GM23248 (cell line): Measurements from ENCODE around the gene ZNF396. TPM values are rescaled to one million over a fixed set of nuclear protein-coding genes. Genes with fewer than 3 reads are reported as not detected.
A peak's percentile ranks its signal among the peaks of the same experiment; 100 is the strongest.

ENCODE experiments used
- DNase-seq: peaks from one replicate; pipeline ENCODE4 v3.0.0-alpha.2; 2015
- H2AFZ ChIP-seq: fragments of 200-600 bp; sonication (generic); 2 replicates; pipeline ENCODE4 v1.6.1; 2016; ENCODE audit warnings: antibody characterized with exemption
- H3F3A ChIP-seq: fragments of 200-600 bp; sonication (generic); 2 replicates; pipeline ENCODE4 v1.6.1; 2016; ENCODE audit warnings: mild to moderate bottlenecking, antibody characterized with exemption, mixed run types; ENCODE audit not compliant: insufficient read depth
- H3K27ac ChIP-seq: fragments of 200-600 bp; sonication (generic); 2 replicates; pipeline ENCODE4 v1.5.1; 2016; ENCODE audit warnings: mild to moderate bottlenecking
- H3K27me3 ChIP-seq: fragments of 200-600 bp; sonication (generic); replicated peaks from 2 replicates; pipeline ENCODE4 v1.6.1; 2016; ENCODE audit warnings: mild to moderate bottlenecking; ENCODE audit not compliant: insufficient read depth
- H3K36me3 ChIP-seq: fragments of 200-600 bp; sonication (generic); 2 replicates; pipeline ENCODE4 v1.6.1; 2016; ENCODE audit warnings: low read depth, mild to moderate bottlenecking
- H3K4me1 ChIP-seq: fragments of 200-600 bp; sonication (generic); 2 replicates; pipeline ENCODE4 v1.6.1; 2016; ENCODE audit warnings: mild to moderate bottlenecking; ENCODE audit not compliant: insufficient read depth
- H3K4me2 ChIP-seq: fragments of 200-600 bp; sonication (generic); one replicate; pipeline ENCODE4 v1.6.1; 2016; ENCODE audit warnings: mild to moderate bottlenecking; ENCODE audit not compliant: unreplicated experiment
- H3K4me3 ChIP-seq: fragments of 200-600 bp; sonication (generic); 2 replicates; pipeline ENCODE4 v1.5.1; 2016; ENCODE audit warnings: mild to moderate bottlenecking
- H3K79me2 ChIP-seq: fragments of 200-600 bp; sonication (generic); 2 replicates; pipeline ENCODE4 v1.6.1; 2016; ENCODE audit warnings: mild to moderate bottlenecking; ENCODE audit not compliant: insufficient read depth
- H3K9ac ChIP-seq: fragments of 200-600 bp; sonication (generic); 2 replicates; pipeline ENCODE4 v1.6.1; 2016; ENCODE audit warnings: mild to moderate bottlenecking
- H3K9me2 ChIP-seq: fragments of 200-600 bp; sonication (generic); 2 replicates; pipeline ENCODE4 v1.6.1; 2016; ENCODE audit warnings: mixed run types, mild to moderate bottlenecking, moderate library complexity; ENCODE audit not compliant: insufficient read depth
- H3K9me3 ChIP-seq: fragments of 200-600 bp; sonication (generic); one replicate; pipeline ENCODE4 v1.6.1; 2017; ENCODE audit warnings: low read depth
- H4K20me1 ChIP-seq: fragments of 200-600 bp; sonication (generic); 2 replicates; pipeline ENCODE4 v1.6.0; 2016; ENCODE audit not compliant: insufficient read depth
- EZH2 ChIP-seq: fragments of 200-600 bp; sonication (generic); IDR thresholded peaks from 2 replicates; pipeline ENCODE4 v1.6.1; 2018; ENCODE audit warnings: antibody characterized with exemption, mild to moderate bottlenecking; ENCODE audit not compliant: insufficient read depth, poor library complexity, severe bottlenecking
- EZH2phosphoT487 ChIP-seq: fragments of 200-600 bp; sonication (generic); IDR thresholded peaks from 2 replicates; pipeline ENCODE4 v1.6.1; 2018; ENCODE audit warnings: antibody characterized with exemption, moderate library complexity, mild to moderate bottlenecking, low read depth; ENCODE audit not compliant: insufficient read depth
- WGBS, 2 experiments: methylation state at CpG; one replicate each; pipeline ENCODE4 v1.1.6; 2015 to 2017; ENCODE audit warnings: low lambda C conversion rate in 2 of 2, low coverage in 1 of 2; ENCODE audit errors: missing lambda C conversion rate in 2 of 2; 5-methylcytosine and 5-hydroxymethylcytosine counted together
- in situ Hi-C: fragments of 300-500 bp; cut with MboI; formaldehyde crosslinking; loops from 2 replicates; pipeline ENCODE4 v1.15.0; 2020
- polyA plus RNA-seq: library from polyadenylated mRNA; unstranded; fragments of >200 nt; fragmentation: Nextera tagmentation; extraction: Ambion mirVana; gene quantifications from 2 replicates; pipeline ENCODE4 v1.2.1, GENCODE V29; 2016
- total RNA-seq: library from RNA; depleted of rRNA; stranded (reverse); fragments of >200 nt; shearing (Covaris generic); gene quantifications from 2 replicates; pipeline ENCODE4 v1.2.3, GENCODE V29; 2014

The ZNF396 gene
- total and polyA plus RNA-seq, 2 experiments from 2014 or later: 0.85 to 0.86 TPM

DNA sequence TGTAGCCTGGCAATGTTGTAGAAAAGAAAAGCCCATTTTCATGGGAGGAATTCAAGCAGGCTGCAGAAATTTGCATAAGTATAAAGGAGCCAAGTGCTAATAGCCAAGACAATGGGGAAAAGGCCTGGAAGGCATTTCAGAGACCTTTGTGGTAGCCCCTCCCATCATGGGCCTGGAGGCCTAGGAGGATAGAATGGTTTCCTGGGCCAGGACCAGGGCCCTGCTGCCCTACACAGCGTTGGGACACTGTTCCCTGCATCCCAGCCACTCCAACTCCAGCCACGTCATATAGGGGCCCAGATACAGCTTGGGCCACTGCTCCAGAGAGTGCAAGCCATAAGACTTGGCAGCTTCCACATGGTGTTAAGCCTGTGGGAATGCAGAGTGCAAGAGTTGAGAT, 24.9 kb downstream of the ZNF396 start:
- no peak overlapping the region for H3K27ac ChIP-seq
- 11 to 17% methylated on average over 2 of the region's 2 CpGs for WGBS, 2 experiments
- TF ChIP-seq EZH2phosphoT487: no peak
- no peak for TF ChIP-seq EZH2
- H3F3A ChIP-seq: no peaks in the 10 kb centered on the region
- no peak overlapping the region for H3K4me3 ChIP-seq
- H3K4me1 ChIP-seq: no peaks in the 10 kb centered on the region
- no peak overlapping the region for H3K9ac ChIP-seq
- no peak overlapping the region for H3K4me2 ChIP-seq
- in situ Hi-C loops: no loop called here
- no peaks in the 10 kb centered on the region for H3K9me2 ChIP-seq
- no peaks in the 10 kb centered on the region for H3K27me3 ChIP-seq
- no peaks in the 10 kb centered on the region for H3K9me3 ChIP-seq
- H4K20me1 ChIP-seq: no peaks in the 10 kb centered on the region
- H2AFZ ChIP-seq: no peak overlapping the region
- H3K79me2 ChIP-seq: no peaks in the 10 kb centered on the region
- H3K36me3 ChIP-seq: no peaks in the 10 kb centered on the region
- no peak for DNase-seq

GRCh38 chr18:35348001-35348400, 29.1 kb downstream of the ZNF396 start:
- H2AFZ ChIP-seq: no peak overlapping the region
- WGBS, 2 experiments: 4 to 11% methylated on average over 3 of the region's 3 CpGs

DNA sequence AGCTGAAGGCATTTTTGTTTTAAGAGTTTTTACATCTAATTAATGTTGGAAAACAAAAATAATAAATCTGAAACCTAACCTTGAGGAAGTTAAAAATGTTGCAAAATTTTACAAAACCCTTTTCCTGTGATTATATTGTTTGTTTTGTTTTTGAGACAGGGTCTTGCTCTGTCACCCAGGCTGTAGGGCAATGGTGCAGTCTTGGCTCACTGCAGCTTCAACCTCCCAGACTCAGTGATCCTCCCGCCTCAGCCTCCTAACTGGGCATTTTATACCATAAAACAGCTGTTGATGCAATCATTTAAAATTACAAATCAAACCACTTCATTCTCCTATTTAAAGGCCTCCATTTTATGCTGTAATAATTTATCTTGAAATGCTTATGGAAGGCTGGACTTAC, 31.2 kb downstream of the ZNF396 start:
- peak overlapping the region; percentile 94; the same call in 1 of the 2 replicates for H2AFZ ChIP-seq
- no peaks in the 10 kb centered on the region for H3K9me3 ChIP-seq
- 81 to 100% methylated on average over 1 of the region's 1 CpG for WGBS, 2 experiments
- H3F3A ChIP-seq: no peaks in the 10 kb centered on the region
- in situ Hi-C loops: no loop called here
- H3K27ac ChIP-seq: no peak overlapping the region
- no peak overlapping the region for H3K9ac ChIP-seq
- TF ChIP-seq EZH2phosphoT487: no peak
- TF ChIP-seq EZH2: no peak
- peaks cover 9% of the 10 kb centered on the region; the same call in 1 of the 2 replicates for H4K20me1 ChIP-seq
- peaks cover 38% of the 10 kb centered on the region for H3K79me2 ChIP-seq
- H3K9me2 ChIP-seq: no peaks in the 10 kb centered on the region
- no peak overlapping the region for H3K4me2 ChIP-seq
- 0 out of 2 replicates have a peak, but pooled peaks cover 3% of the 10 kb centered on the region for H3K36me3 ChIP-seq
- peaks cover 20% of the 10 kb centered on the region for H3K4me1 ChIP-seq
- no peak overlapping the region for H3K4me3 ChIP-seq
- DNase-seq: no peak
- H3K27me3 ChIP-seq: no peaks in the 10 kb centered on the region

More at GRCh38 chr18:35348001-35348400, 29.1 kb downstream of the ZNF396 start:
- Histone ChIP-seq H4K20me1 (peaks cover 4% of the 10 kb centered on the region; the same call in 1 of the 2 replicates), H3K9me2 (no peaks in the 10 kb centered on the region), H3K9ac (no peak overlapping the region), H3K4me2 (no peak overlapping the region), H3K4me1 (peaks cover 8% of the 10 kb centered on the region), H3K27me3 (no peaks in the 10 kb centered on the region), H3K36me3 (no peaks in the 10 kb centered on the region), H3K9me3 (no peaks in the 10 kb centered on the region), H3F3A (no peaks in the 10 kb centered on the region), H3K27ac (no peak overlapping the region), H3K4me3 (no peak overlapping the region), H3K79me2 (peaks cover 18% of the 10 kb centered on the region)
- no peak for DNase-seq
- TF ChIP-seq EZH2: no peak
- TF ChIP-seq EZH2phosphoT487: no peak
- in situ Hi-C loops: no loop called here

GRCh38 chr18:35345460-35345921, 31.6 kb downstream of the ZNF396 start:
- no peaks in the 10 kb centered on the region for H3K9me2 ChIP-seq
- H3K27me3 ChIP-seq: no peaks in the 10 kb centered on the region
- no peak overlapping the region for H3K4me2 ChIP-seq
- H3K4me3 ChIP-seq: no peak overlapping the region
- peaks cover 43% of the 10 kb centered on the region for H3K79me2 ChIP-seq
- WGBS, 2 experiments: 59 to 65% methylated on average over 6 of the region's 6 CpGs
- TF ChIP-seq EZH2 (no peak), EZH2phosphoT487 (no peak)
- in situ Hi-C loops: no loop called here
- H3K36me3 ChIP-seq: peaks cover 4% of the 10 kb centered on the region; the same call in 1 of the 2 replicates
- no peak overlapping the region for H3K9ac ChIP-seq
- peaks cover 9% of the 10 kb centered on the region; the same call in 1 of the 2 replicates for H4K20me1 ChIP-seq
- no peak for DNase-seq
- H3K27ac ChIP-seq: no peak overlapping the region
- peaks cover 20% of the 10 kb centered on the region for H3K4me1 ChIP-seq
- H3F3A ChIP-seq: no peaks in the 10 kb centered on the region
- H3K9me3 ChIP-seq: no peaks in the 10 kb centered on the region
- peak overlapping the region; percentile 94; the same call in 1 of the 2 replicates for H2AFZ ChIP-seq
